Right lobe of liver (tissue), 4 donors: ENCODE data around the gene DRGX.

Experiments used
- CTCF ChIP-seq, 4 donors: fragments of 200-600 bp in 3 of 4; fragments of 450-650 bp in 1 of 4; IDR thresholded peaks; one replicate each; pipeline versions ENCODE4 v1.5.1 to v1.8.0; 2016 to 2022; ENCODE audit warnings: antibody characterized with exemption in 4 of 4, mild to moderate bottlenecking in 2 of 4
- POLR2A ChIP-seq: fragments of 450-650 bp; IDR thresholded peaks from one replicate; pipeline ENCODE4 v1.6.1; 2017; ENCODE audit warnings: antibody characterized with exemption, mild to moderate bottlenecking
- donor health status: DM: no; HTN: no; CAD: no.
- donor health status: DM: no; HTN: no; CAD: no.
- donor health status: DM: no; HTN: yes; CAD: no.

GRCh38 chr10:49363309-49364031, 32.4 kb downstream of the DRGX start:
- no peak for TF ChIP-seq POLR2A
- TF ChIP-seq CTCF (IDR thresholded peaks at IDR 0.05), result no peak
